ENCODE results near the gene PLXDC1. TPM values are rescaled to one million over a fixed set of nuclear protein-coding genes. Genes with fewer than 3 reads are reported as not detected.
A peak's percentile ranks its signal among the peaks of the same experiment; 100 is the strongest.

The PLXDC1 gene
- total and polyA plus RNA-seq, 12 donors, result 7.3 to 21.3 (median 11.2) TPM

- no peak for DNase-seq
- H3K36me3 ChIP-seq, result peaks cover 0 to 15% (median 0%) of the 10 kb centered on the region in 9 donors
- intact Hi-C loops (cut with DNase I), result loop anchor here in 1 of 10 donors (5.0 kb wide), 1 partner anchor 38 kb away; no protein-coding TSS in a partner anchor
These were observed 47.4 kb downstream of the PLXDC1 start for GRCh38 chr17:39104046-39104445.

DNA sequence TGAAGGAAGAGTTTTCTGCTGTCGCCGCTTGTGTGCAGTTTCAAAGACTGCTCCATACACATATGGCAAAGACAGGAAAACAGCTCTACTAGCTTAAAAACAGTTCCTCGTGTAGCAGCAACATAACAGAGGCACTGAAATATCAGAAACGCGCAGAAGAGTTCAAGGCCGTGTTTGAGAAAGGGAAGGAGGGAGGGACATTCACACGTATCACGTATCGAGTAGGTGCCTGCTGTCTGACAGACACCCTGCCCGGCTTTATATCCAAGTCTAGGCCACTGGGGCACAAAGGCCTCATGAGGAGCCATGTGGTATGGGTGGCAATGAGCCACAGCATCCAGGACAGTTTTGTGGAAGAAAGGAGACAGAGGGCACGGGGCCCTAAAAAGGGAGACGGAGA is 50.3 kb downstream of the PLXDC1 start:
- Histone ChIP-seq H3K4me3 (no peak overlapping the region), H3K9me3 (peaks cover 0 to 6% (median 0%) of the 10 kb centered on the region in 11 donors), H3K36me3 (peaks cover 0 to 5% (median 0%) of the 10 kb centered on the region in 9 donors), H3K27ac (peak overlapping the region in 1 of 10 donors; percentile 65), H3K4me1 (peaks cover 5 to 53% (median 40%) of the 10 kb centered on the region in 9 donors), H3K27me3 (no peaks in the 10 kb centered on the region)
- no peak for DNase-seq
- intact Hi-C loops (cut with DNase I), result loop anchor here in 1 of 10 donors (5.0 kb wide), 1 partner anchor 41 kb away; no protein-coding TSS in a partner anchor
- 92% methylated on average over 12 of the region's 12 CpGs for WGBS, 2 donors
- no peak for ATAC-seq
- no peak for TF ChIP-seq CTCF (IDR thresholded peaks at IDR 0.05)

More at GRCh38 chr17:39104046-39104445, 47.4 kb downstream of the PLXDC1 start:
- WGBS, 2 donors, result 72 to 81% methylated on average over 5 of the region's 5 CpGs
- ATAC-seq, result no peak
- peaks cover 0 to 6% (median 0%) of the 10 kb centered on the region in 11 donors for H3K9me3 ChIP-seq
- H3K4me3 ChIP-seq, result no peak overlapping the region
- H3K27me3 ChIP-seq, result no peaks in the 10 kb centered on the region
- H3K4me1 ChIP-seq, result peaks cover 3 to 27% (median 12%) of the 10 kb centered on the region in 9 donors
- no peak for TF ChIP-seq CTCF (IDR thresholded peaks at IDR 0.05)
- H3K27ac ChIP-seq, result peak overlapping the region in 4 of 10 donors; percentile 3 to 34 (median 30)

GRCh38 chr17:39100530-39100929 is 50.9 kb downstream of the PLXDC1 start:
- no peak for DNase-seq
- no peak for TF ChIP-seq CTCF (IDR thresholded peaks at IDR 0.05)
- H3K27ac ChIP-seq, result peak overlapping the region in 8 of 10 donors; percentile 29 to 85 (median 69)
- peaks cover 7 to 59% (median 46%) of the 10 kb centered on the region in 9 donors for H3K4me1 ChIP-seq
- ATAC-seq, result no peak
- 89 to 93% methylated on average over 9 of the region's 9 CpGs for WGBS, 2 donors
- H3K4me3 ChIP-seq, result no peak overlapping the region
- peaks cover 0 to 6% (median 0%) of the 10 kb centered on the region in 11 donors for H3K9me3 ChIP-seq
- H3K36me3 ChIP-seq, result no peaks in the 10 kb centered on the region
- intact Hi-C loops (cut with DNase I), result loop anchor here in 1 of 10 donors (5.0 kb wide), 1 partner anchor 42 kb away; no protein-coding TSS in a partner anchor
- no peaks in the 10 kb centered on the region for H3K27me3 ChIP-seq

GRCh38 chr17:39099663-39100286 is 51.7 kb downstream of the PLXDC1 start:
- Histone ChIP-seq H3K4me1 (peaks cover 7 to 66% (median 53%) of the 10 kb centered on the region in 9 donors), H3K27ac (peak overlapping the region in 9 of 10 donors; percentile 29 to 85 (median 69)), H3K27me3 (no peaks in the 10 kb centered on the region), H3K9me3 (peaks cover 0 to 6% (median 0%) of the 10 kb centered on the region in 11 donors), H3K36me3 (no peaks in the 10 kb centered on the region), H3K4me3 (no peak overlapping the region)
- intact Hi-C loops (cut with DNase I), result loop anchor here in 3 of 10 donors (5.0 to 10.0 kb wide), 3 partner anchors 43 to 53 kb away; partner anchors contain the start of gene PLXDC1 (in 1 of the 3)
- peak; percentile 48 to 76 (median 64) for ATAC-seq
- WGBS, 2 donors, result 19 to 21% methylated on average over 9 of the region's 9 CpGs
- no peak for TF ChIP-seq CTCF (IDR thresholded peaks at IDR 0.05)
- peak; percentile 37 to 90 for DNase-seq
